ENCODE measurements around the gene ZNF580. TPM values are rescaled to one million over a fixed set of nuclear protein-coding genes. Genes with fewer than 3 reads are reported as not detected.

Gene ZNF580
- total and polyA plus RNA-seq, 2 of the 8 experiments (the other 6 are each of a cell fraction or from before 2014, with no cell fraction given), result 12.0 to 24.6 TPM

GRCh38 chr19:55599468-55599841 lies 41.3 kb upstream of the ZNF580 start, which contains the start of gene FIZ1 (continued):
- TF ChIP-seq, protein P1, sequence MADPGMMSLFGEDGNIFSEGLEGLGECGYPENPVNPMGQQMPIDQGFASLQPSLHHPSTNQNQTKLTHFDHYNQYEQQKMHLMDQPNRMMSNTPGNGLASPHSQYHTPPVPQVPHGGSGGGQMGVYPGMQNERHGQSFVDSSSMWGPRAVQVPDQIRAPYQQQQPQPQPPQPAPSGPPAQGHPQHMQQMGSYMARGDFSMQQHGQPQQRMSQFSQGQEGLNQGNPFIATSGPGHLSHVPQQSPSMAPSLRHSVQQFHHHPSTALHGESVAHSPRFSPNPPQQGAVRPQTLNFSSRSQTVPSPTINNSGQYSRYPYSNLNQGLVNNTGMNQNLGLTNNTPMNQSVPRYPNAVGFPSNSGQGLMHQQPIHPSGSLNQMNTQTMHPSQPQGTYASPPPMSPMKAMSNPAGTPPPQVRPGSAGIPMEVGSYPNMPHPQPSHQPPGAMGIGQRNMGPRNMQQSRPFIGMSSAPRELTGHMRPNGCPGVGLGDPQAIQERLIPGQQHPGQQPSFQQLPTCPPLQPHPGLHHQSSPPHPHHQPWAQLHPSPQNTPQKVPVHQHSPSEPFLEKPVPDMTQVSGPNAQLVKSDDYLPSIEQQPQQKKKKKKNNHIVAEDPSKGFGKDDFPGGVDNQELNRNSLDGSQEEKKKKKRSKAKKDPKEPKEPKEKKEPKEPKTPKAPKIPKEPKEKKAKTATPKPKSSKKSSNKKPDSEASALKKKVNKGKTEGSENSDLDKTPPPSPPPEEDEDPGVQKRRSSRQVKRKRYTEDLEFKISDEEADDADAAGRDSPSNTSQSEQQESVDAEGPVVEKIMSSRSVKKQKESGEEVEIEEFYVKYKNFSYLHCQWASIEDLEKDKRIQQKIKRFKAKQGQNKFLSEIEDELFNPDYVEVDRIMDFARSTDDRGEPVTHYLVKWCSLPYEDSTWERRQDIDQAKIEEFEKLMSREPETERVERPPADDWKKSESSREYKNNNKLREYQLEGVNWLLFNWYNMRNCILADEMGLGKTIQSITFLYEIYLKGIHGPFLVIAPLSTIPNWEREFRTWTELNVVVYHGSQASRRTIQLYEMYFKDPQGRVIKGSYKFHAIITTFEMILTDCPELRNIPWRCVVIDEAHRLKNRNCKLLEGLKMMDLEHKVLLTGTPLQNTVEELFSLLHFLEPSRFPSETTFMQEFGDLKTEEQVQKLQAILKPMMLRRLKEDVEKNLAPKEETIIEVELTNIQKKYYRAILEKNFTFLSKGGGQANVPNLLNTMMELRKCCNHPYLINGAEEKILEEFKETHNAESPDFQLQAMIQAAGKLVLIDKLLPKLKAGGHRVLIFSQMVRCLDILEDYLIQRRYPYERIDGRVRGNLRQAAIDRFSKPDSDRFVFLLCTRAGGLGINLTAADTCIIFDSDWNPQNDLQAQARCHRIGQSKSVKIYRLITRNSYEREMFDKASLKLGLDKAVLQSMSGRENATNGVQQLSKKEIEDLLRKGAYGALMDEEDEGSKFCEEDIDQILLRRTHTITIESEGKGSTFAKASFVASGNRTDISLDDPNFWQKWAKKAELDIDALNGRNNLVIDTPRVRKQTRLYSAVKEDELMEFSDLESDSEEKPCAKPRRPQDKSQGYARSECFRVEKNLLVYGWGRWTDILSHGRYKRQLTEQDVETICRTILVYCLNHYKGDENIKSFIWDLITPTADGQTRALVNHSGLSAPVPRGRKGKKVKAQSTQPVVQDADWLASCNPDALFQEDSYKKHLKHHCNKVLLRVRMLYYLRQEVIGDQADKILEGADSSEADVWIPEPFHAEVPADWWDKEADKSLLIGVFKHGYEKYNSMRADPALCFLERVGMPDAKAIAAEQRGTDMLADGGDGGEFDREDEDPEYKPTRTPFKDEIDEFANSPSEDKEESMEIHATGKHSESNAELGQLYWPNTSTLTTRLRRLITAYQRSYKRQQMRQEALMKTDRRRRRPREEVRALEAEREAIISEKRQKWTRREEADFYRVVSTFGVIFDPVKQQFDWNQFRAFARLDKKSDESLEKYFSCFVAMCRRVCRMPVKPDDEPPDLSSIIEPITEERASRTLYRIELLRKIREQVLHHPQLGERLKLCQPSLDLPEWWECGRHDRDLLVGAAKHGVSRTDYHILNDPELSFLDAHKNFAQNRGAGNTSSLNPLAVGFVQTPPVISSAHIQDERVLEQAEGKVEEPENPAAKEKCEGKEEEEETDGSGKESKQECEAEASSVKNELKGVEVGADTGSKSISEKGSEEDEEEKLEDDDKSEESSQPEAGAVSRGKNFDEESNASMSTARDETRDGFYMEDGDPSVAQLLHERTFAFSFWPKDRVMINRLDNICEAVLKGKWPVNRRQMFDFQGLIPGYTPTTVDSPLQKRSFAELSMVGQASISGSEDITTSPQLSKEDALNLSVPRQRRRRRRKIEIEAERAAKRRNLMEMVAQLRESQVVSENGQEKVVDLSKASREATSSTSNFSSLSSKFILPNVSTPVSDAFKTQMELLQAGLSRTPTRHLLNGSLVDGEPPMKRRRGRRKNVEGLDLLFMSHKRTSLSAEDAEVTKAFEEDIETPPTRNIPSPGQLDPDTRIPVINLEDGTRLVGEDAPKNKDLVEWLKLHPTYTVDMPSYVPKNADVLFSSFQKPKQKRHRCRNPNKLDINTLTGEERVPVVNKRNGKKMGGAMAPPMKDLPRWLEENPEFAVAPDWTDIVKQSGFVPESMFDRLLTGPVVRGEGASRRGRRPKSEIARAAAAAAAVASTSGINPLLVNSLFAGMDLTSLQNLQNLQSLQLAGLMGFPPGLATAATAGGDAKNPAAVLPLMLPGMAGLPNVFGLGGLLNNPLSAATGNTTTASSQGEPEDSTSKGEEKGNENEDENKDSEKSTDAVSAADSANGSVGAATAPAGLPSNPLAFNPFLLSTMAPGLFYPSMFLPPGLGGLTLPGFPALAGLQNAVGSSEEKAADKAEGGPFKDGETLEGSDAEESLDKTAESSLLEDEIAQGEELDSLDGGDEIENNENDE (IDR thresholded peaks at IDR 0.05; ENCODE audit: insufficient replicate concordance, low read length), result no peak
- TF ChIP-seq CREB1 (IDR thresholded peaks at IDR 0.05) (peak; percentile 85), GTF2F1 (IDR thresholded peaks at IDR 0.05; ENCODE audit: borderline replicate concordance, low read depth, low read length) (no peak), KDM1A (IDR thresholded peaks at IDR 0.05; ENCODE audit: borderline replicate concordance, low read length) (no peak), GABPA (IDR thresholded peaks at IDR 0.05; ENCODE audit: borderline replicate concordance, insufficient read depth, low read length) (peak; percentile 69; the same call in 1 of the 2 replicates), YY1 (IDR thresholded peaks at IDR 0.05; ENCODE audit: low read depth, low read length) (peak; percentile 96), SP1 (IDR thresholded peaks at IDR 0.05; ENCODE audit: low read depth, low read length) (peak; percentile 44; the same call in 1 of the 2 replicates), PHF8 (conservative IDR thresholded peaks at IDR 0.05; ENCODE audit: low read depth, low read length) (0 out of 2 replicates have a peak, but pooled peaks have one; percentile 75), TAF7 (optimal IDR thresholded peaks at IDR 0.05; ENCODE audit: borderline replicate concordance, low read depth, low read length) (peak; percentile 24), TBP (IDR thresholded peaks at IDR 0.05; ENCODE audit: low read depth, low read length) (peak; percentile 2; the same call in 1 of the 2 replicates)

Data from H1 (cell line).